C1 segment of cervical spinal cord (tissue), 14 donors: ENCODE measurements around the gene SUGP1.
"Not testable (repeated sequence)": the region's sequence is repeated elsewhere in the genome, so short reads cannot be mapped to it uniquely, and the experiment has no call there.

Experiments used
- DNase-seq, 14 donors: peaks; one replicate each; lab custom pipeline; 2025; lab: John Stamatoyannopoulos, UW

SUGP1 gene

DNA sequence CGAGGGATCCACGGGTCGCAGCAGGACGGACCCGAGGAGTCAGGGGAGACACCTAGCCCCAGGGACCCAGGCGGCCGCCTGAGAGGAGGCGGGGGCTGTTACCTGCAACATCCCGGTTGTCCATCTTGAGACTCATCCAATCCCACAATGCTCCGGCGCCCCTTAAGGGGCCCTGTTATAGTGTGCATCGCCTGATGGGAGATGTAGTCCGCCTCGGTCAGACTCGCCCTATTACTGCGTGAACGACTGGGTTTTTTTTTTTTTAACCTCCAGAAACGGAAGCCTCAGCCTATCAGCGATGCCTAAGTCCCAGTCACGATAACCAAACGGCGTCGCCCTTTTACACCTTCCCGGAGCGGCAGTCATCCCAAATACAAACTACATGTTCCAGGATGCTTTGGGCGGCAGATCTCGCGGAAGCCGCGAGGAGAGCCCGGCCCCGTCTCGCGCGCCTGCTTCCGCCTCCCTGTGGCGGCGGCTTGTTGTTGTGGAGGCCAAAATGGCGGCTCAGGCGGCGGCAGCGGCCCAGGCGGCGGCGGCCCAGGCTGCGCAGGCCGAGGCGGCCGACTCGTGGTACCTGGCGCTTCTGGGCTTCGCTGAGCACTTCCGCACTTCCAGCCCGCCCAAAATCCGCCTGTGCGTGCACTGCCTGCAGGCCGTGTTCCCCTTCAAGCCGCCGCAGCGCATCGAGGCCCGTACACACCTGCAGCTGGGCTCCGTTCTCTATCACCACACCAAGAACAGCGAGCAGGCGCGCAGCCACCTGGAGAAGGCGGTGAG is at the start of gene SUGP1, which contains the start of gene MAU2:
SUGP1 (minus strand) TSS at position 149 of the 780 bp plus-strand sequence; CDS start at position 136, 13 bp downstream.
MAU2 (plus strand) TSS at position 469 of the 780 bp plus-strand sequence; CDS start at position 500, 31 bp downstream.
- peak; percentile 59 to 97 (median 86) for DNase-seq

DNA sequence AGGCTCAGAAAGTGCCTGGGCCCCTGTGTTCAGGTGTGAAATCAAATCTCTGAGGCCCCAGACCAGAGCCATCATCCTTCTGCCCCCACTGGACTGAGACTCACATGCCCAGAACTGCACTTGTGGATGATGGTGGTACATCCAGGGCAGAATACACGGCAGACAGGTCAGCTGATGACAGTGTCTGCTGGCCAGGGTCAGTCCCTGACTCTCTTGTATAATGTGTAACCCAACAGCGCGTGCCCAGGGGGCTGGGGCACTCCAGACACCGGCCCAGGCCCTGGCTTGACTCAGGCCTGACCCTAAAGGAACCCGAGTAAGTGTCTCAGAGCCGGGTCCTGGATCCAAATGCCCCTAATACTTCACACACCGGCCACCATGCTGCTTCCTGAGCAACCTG is 47.8 kb upstream of the SUGP1 start:
- DNase-seq, result no peak

DNA sequence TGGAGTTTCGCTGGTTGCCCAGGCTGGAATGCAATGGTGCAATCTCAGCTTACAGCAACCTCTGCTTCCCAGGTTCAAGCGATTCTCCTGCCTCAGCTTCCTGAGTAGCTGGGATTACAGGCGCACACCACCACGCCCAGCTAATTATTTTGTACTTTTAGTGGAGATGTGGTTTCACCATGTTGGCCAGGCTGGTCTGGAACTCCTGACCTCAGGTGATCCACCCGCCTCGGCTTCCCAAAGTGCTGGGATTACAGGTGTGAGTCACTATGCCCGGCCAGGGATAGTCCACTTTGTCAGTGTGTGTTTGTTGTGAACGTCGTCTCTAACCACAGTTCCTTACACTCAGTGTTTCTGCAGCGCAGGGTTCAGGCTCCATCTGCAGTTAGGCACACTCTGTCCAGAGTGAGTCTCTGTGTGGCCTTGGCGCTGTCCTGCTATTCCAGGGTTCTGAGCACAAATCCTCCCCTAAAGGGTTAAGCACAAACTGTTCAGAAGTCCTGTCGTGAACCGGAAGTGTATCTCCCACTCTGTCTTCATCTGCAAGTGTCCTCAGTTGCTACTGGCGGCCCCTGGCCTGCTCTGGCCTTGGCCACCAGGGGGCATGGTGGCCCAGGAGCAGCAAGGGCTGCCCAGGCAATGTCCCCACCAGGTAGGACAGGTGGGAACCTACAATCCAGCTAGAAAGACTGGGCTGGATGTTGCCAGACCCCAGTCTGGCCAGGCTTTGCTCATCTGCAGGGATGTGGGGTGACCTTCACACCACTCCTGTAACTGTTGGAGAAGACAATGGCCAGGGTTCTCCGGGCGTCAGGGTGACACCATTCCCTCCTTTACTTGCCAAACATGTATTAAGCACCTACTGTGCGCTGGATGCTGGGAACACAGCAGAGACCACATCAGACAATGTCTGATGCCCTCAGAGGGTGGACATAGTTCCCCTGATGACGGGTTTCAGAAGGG is 46.4 kb upstream of the SUGP1 start:
- DNase-seq, result peak in 10 of 14 donors; percentile 5 to 71 (median 22)

DNA sequence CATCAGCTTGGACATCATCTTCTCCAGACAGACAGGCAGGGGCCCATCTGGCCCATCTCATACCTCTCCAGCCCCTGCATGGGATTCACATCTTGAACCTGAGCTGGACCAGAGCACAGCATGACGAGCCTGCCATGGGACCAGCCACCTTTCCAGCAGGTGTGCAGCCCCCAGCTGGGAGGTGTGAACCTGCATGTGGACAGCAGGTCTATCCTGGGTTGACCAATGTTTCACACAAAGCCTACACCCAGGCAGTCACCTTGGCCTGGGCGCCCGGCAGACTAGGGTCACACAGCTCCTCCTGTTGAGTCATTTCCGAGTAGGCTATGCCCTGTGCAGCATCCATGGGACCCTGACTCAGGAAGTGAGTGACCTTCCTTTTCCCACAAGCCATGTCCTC is 41.8 kb upstream of the SUGP1 start:
- no peak for DNase-seq

DNA sequence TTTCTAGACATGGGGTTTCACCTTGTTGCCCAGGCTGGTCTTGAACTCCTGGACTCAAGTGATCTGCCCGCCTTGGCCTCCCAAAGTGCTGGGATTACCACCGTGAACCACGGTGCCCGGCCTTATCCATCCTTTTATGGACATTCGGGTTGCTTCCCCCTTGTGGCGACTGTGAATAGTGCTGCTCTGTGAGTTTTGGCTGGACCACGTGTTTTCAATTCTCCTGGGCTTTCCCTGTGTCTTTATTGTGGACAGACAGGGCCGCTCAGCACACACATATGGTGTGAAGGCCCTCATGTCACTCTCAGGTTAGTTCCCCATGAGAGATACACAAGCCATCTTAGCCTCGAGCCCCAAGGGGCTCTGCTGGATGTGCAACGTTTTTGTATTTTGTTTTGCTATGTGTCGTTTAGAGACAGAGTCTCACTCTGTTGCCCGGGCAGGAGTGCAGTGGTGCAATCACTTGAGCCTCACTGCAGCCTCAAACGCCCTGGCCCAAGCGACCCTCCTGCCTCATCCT is 40.8 kb upstream of the SUGP1 start:
- DNase-seq, result peak in 13 of 14 donors; percentile 5 to 51 (median 33)

GRCh38 chr19:19356901-19357566 is 36.7 kb upstream of the SUGP1 start:
- DNase-seq, result no peak

- DNase-seq, result no peak
Measured at GRCh38 chr19:19356500-19356899, 36.2 kb upstream of the SUGP1 start.

- DNase-seq, result no peak
Measured at GRCh38 chr19:19355606-19356139, 35.4 kb upstream of the SUGP1 start.

DNA sequence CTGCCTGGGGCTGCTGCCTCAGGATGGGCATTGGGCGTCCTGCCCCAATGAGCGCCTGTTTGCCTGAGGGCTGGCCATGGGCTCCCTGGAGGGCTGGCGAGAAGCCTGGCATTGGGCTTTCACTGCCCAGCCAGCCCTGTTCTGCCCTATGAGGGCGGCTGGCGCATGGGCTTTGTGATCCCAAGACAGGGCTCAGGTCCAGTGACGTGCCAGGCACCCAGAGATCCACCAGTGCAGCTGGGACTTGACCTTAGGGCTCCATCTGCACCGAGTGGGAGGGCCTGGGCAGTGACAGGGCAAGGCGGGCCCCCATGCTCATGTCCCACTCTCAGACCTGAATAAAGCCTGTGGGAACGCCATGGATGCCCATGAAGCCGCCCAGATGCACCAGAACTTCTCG is 34.6 kb upstream of the SUGP1 start:
- DNase-seq, result no peak

- no peak for DNase-seq
Measured at GRCh38 chr19:19354007-19354406, 33.7 kb upstream of the SUGP1 start.

DNA sequence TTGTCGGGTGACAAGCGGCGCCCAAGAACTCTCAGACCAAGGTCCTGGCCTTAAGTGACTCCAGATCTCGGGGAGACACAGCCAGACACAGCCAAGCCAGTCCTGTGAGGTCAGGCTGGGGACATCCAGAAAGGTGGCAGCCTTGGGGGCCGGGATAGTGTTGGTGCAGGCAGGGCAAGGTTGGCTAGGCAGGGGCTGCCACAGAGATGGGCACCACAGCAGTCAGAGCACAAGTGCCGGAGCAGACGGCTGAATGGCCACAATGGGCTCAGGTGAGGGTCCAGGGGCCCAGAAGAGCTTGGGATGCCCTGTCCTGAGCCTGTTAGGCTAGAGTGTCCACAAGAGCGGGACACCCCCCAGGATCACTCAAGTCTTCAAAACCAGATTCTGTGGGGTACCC is 32.5 kb upstream of the SUGP1 start:
- no peak for DNase-seq

DNA sequence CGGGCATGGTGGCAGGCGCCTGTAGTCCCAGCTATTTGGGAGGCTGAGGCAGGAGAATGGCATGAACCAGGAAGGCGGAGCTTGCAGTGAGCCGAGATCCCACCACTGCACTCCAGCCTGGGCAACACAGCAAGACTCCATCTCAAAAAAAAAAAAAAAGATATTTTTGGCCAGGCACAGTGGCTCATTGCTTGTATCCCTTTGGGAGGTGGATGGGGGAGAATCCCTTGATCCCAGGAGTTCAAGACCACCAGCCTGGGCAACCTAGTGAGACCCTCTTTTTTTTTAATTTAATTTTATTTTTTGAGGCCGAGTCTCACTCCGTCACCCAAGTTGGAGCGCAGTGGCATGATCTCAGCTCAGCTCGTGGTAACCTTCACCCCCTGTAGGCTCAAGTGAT is 30.4 kb upstream of the SUGP1 start:
- not testable (repeated sequence) for DNase-seq

DNA sequence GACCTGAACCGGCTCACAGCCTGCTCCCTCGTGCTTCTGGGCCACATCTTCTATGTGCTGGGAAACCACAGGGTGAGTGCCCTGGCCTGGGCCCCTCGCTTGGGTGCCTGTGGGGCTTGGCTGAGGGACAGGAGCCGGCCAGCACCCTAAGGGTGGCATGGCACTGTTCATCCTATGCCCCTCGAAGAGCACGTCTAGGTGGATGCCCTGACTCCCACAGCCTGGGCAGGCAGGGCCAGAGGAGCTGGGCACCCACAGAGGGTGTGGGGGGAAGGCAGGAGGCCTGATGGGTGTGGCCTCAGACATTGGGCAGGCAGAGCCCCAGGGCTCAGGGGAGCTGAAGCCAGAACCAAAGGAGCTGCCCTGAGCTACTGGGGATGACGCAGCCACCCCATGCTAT is 29.1 kb upstream of the SUGP1 start:
- no peak for DNase-seq

DNA sequence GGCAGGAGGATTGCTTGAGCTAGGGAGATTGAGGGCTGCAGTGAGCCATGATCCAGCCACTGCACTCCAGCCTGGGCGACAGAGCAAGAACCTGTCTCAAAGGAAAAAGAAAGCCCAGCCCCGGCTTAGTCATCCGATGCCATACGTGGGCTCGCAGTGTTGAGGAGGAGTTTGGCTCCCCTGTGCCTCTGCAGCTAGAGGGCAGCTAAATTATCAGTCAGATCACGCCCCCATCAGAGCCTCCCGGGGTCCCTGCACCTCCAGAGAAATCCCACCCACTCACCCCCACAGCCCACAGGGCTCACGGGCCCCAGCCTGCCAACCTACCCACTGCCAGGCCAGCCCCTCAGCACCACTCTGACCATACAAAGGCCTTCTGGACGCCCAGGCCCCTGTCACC is 28.0 kb upstream of the SUGP1 start:
- no peak for DNase-seq

- no peak for DNase-seq
Measured at GRCh38 chr19:19347401-19348110, 27.2 kb upstream of the SUGP1 start.

DNA sequence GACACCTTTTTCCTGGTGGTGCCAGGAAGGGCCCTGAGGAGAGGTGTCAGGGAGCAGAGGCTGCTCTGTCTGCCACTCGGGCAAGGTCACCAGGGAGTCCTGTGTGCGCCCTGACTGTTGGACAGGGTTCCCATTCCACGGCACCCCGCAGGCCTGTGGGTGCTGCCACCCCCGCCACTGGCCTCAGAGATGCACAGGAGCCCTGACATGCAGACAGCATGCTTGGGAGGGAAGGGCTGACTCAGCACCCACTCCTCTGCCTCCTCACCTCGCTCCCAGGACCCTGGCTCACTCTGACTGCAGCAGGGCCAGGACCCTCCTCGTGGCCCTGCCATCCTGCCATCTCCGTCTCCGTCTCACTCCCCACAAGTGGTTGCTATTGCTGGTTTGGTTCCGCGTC is 25.7 kb upstream of the SUGP1 start:
- no peak for DNase-seq

DNA sequence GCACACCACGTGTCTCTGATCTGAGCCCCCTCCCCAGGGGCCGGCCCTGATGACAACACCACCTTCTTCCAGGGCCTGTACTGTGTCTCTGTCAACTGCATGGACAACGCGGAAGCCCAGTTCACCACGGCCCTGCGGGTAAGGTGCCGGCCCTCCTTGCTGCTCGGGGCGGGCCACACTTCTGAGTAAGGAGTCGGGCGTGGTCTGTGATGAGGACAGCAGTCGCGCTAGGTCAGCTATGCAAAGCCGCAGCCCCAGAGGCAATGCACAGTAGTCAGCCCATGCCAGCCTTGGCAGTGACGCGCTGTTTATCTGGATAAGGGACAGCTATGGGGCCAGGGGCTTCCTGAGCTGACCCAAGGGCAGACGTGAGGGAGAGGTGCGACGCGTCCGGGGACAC is 24.9 kb upstream of the SUGP1 start:
- DNase-seq, result no peak

- DNase-seq, result no peak
Measured at GRCh38 chr19:19343762-19344161, 23.5 kb upstream of the SUGP1 start.

DNA sequence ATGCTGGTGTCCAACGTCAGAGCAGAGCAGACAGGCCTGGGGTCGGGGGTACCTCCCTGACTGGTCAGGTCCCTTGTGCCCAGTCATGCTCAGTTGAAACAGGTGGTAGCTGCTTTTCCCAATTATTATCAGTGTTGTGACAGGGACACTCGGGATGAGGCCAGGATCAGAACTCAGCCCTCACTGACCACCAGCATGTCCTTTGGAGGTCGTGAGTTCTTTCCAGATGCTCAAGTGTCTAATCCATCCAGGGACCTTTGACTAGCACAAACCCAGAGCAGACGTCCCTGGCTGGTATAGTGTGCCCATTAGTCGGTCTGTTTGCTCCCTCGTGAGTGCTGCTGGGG is 22.7 kb upstream of the SUGP1 start:
- no peak for DNase-seq

GRCh38 chr19:19342086-19343015 is 22.0 kb upstream of the SUGP1 start:
- peak in 8 of 14 donors; percentile 3 to 32 (median 20) for DNase-seq
